ENCODE measurements around the gene RAPGEF1.

DNA sequence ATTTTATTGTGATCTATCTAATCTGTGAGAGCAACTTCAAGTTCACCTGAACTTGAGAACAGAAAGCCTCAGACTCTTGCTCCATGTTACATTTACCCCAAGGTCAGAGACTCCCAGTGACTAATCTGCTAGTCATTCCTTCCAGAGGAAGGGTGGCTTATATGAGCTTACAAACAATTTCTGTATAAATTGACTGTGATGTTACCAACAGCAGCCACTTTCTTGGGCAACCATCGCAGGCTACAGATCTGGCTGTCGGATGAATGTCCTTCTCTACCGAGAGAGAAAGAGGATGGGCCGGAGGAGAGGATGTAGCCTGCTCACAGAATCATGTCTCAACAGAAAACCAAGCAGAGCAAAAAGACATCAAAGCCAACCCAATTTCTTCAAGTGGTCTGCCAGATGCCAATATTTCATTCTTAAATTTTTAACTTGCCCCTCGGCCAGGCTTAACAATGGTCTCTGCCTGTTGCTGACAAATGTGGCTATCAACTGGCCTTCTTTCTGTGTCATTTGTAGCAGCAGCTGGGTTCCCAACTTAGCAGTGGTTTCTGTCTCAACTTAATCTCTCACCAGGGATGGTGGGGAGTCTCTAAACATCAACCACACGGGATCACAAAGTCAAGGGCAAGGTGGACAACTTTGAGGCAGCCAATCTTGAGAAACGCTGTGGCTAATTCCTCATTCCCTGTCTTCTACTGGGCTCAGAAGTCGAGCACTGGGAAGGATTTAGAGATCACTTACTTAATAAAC is 81.3 kb downstream of the RAPGEF1 start:
- TF ChIP-seq, protein P1, sequence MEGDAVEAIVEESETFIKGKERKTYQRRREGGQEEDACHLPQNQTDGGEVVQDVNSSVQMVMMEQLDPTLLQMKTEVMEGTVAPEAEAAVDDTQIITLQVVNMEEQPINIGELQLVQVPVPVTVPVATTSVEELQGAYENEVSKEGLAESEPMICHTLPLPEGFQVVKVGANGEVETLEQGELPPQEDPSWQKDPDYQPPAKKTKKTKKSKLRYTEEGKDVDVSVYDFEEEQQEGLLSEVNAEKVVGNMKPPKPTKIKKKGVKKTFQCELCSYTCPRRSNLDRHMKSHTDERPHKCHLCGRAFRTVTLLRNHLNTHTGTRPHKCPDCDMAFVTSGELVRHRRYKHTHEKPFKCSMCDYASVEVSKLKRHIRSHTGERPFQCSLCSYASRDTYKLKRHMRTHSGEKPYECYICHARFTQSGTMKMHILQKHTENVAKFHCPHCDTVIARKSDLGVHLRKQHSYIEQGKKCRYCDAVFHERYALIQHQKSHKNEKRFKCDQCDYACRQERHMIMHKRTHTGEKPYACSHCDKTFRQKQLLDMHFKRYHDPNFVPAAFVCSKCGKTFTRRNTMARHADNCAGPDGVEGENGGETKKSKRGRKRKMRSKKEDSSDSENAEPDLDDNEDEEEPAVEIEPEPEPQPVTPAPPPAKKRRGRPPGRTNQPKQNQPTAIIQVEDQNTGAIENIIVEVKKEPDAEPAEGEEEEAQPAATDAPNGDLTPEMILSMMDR (IDR thresholded peaks at IDR 0.05): no peak
- peak in 1 of 2 donors; percentile 50 for TF ChIP-seq POLR2A (IDR thresholded peaks at IDR 0.05)
